H1 (cell line): ENCODE measurements around the gene CPPED1. TPM values are rescaled to one million over a fixed set of nuclear protein-coding genes. Genes with fewer than 3 reads are reported as not detected.

Source experiments
- CTCF ChIA-PET: fragments of 300-600 bp; sonication (Branson Sonifier 250); formaldehyde crosslinking; loops from one replicate; lab custom pipeline; 2021; ENCODE audit not compliant: partially characterized antibody; lab: Charles Lee
- POLR2A ChIA-PET: fragments of 300-600 bp; sonication (Branson Sonifier 250); formaldehyde crosslinking; loops from one replicate; lab custom pipeline; 2021; ENCODE audit warnings: inconsistent platforms; ENCODE audit not compliant: partially characterized antibody; lab: Charles Lee
- DNase-seq, 2 experiments: peaks; one replicate each; pipeline versions ENCODE4 v3.0.0 to v3.0.0-alpha.2; 2010 to 2022; ENCODE audit warnings: low spot score in 2 of 2, low read depth in 1 of 2, mixed read lengths in 1 of 2
- FAIRE-seq: peaks from 2 replicates; lab custom pipeline; 2011; peaks lifted over from hg19 to GRCh38; lab: Jason Lieb, UNC
- H2AFZ ChIP-seq: 2 replicates; pipeline ENCODE4 v1.8.1; 2012; ENCODE audit warnings: low read length, inconsistent platforms
- H2AK5ac ChIP-seq: 2 replicates; pipeline ENCODE4 v1.6.1; 2013; ENCODE audit warnings: low read depth, low read length
- H2BK120ac ChIP-seq: replicated peaks from 2 replicates; pipeline ENCODE3; 2013; ENCODE audit warnings: low read depth, low read length, inconsistent platforms
- H2BK12ac ChIP-seq: 2 replicates; pipeline ENCODE4 v1.6.1; 2013; ENCODE audit warnings: low read depth, low read length
- H2BK15ac ChIP-seq: 2 replicates; pipeline ENCODE4 v1.6.1; 2013; ENCODE audit warnings: low read length
- H2BK20ac ChIP-seq: 2 replicates; pipeline ENCODE4 v1.6.1; 2013; ENCODE audit warnings: low read length
- H2BK5ac ChIP-seq: 2 replicates; pipeline ENCODE4 v1.6.1; 2013; ENCODE audit warnings: low read depth, low read length
- H3K14ac ChIP-seq: 2 replicates; pipeline ENCODE4 v1.6.1; 2013; ENCODE audit warnings: inconsistent platforms; ENCODE audit not compliant: insufficient read length
- H3K18ac ChIP-seq: 2 replicates; pipeline ENCODE4 v1.6.1; 2013; ENCODE audit warnings: low read length; ENCODE audit errors: extremely low read depth
- H3K23ac ChIP-seq: 2 replicates; pipeline ENCODE4 v1.6.1; 2013; ENCODE audit warnings: inconsistent platforms; ENCODE audit not compliant: insufficient read length
- H3K23me2 ChIP-seq: 2 replicates; pipeline ENCODE4 v1.6.1; 2013; ENCODE audit warnings: low read depth, low read length
- H3K27ac ChIP-seq: 2 replicates; pipeline ENCODE4 v1.6.1; 2011; ENCODE audit warnings: low read depth, low read length, inconsistent platforms
- H3K27me3 ChIP-seq, 4 experiments: replicated peaks in 1 of 4; 1 replicate in 1 of 4; 2 replicates in 3 of 4; pipeline versions ENCODE4 v1.6.1 to v1.8.1; 2011 to 2013; ENCODE audit warnings: low read length in 3 of 4, mild to moderate bottlenecking in 3 of 4, inconsistent platforms in 2 of 4, mixed read lengths in 2 of 4, moderate library complexity in 1 of 4; ENCODE audit not compliant: control insufficient read depth in 3 of 4, insufficient read depth in 3 of 4; ENCODE audit errors: extremely low read depth in 1 of 4
- H3K36me3 ChIP-seq, 4 experiments: 2 replicates each; pipeline versions ENCODE4 v1.6.1 to v1.8.1; 2011 to 2013; ENCODE audit warnings: mild to moderate bottlenecking in 4 of 4, low read length in 3 of 4, moderate library complexity in 2 of 4, control low read depth in 1 of 4, inconsistent platforms in 1 of 4; ENCODE audit not compliant: insufficient read depth in 4 of 4, control insufficient read depth in 2 of 4
- H3K4ac ChIP-seq: replicated peaks from 2 replicates; pipeline ENCODE3; 2013; ENCODE audit warnings: low read length, low read depth, mixed read lengths, inconsistent platforms; ENCODE audit not compliant: insufficient read length
- H3K4me1 ChIP-seq, 4 experiments: replicated peaks in 1 of 4; 1 replicate in 1 of 4; 2 replicates in 3 of 4; pipeline versions ENCODE4 v1.6.1 to v1.8.1; 2011 to 2013; ENCODE audit warnings: low read length in 3 of 4, inconsistent platforms in 2 of 4, mixed read lengths in 1 of 4; ENCODE audit not compliant: insufficient read depth in 4 of 4, control insufficient read depth in 3 of 4
- H3K4me2 ChIP-seq, 2 experiments: 2 replicates each; pipeline versions ENCODE4 v1.6.1 to v1.8.1; 2011 to 2013; ENCODE audit warnings: low read depth in 2 of 2, low read length in 2 of 2, control low read depth in 1 of 2, inconsistent platforms in 1 of 2, mild to moderate bottlenecking in 1 of 2; ENCODE audit not compliant: insufficient read depth in 1 of 2
- H3K4me3 ChIP-seq, 4 experiments: fragments of 200-600, 300-600 bp in 1 of 4; sonication (generic), shearing (Covaris generic), sonication (Bioruptor Twin) in 1 of 4; 2 replicates each; pipeline versions ENCODE4 v1.5.1 to v1.8.1; 2011 to 2016; ENCODE audit warnings: low read length in 4 of 4, low read depth in 3 of 4, control low read depth in 2 of 4, inconsistent platforms in 2 of 4, mild to moderate bottlenecking in 2 of 4, mixed read lengths in 1 of 4, moderate library complexity in 1 of 4; ENCODE audit not compliant: insufficient read depth in 2 of 4; ENCODE audit errors: extremely low read depth in 1 of 4
- H3K56ac ChIP-seq: replicated peaks from 2 replicates; pipeline ENCODE3; 2013; ENCODE audit warnings: low read depth, mild to moderate bottlenecking, mixed read lengths, low read length, inconsistent platforms; ENCODE audit not compliant: insufficient read length
- H3K79me1 ChIP-seq: 2 replicates; pipeline ENCODE4 v1.6.1; 2013; ENCODE audit warnings: low read depth, low read length, control low read depth
- H3K79me2 ChIP-seq, 2 experiments: 2 replicates each; pipeline versions ENCODE4 v1.6.1 to v1.8.1; 2012 to 2013; ENCODE audit warnings: low read length in 2 of 2, mild to moderate bottlenecking in 2 of 2, inconsistent platforms in 1 of 2; ENCODE audit not compliant: insufficient read depth in 2 of 2, control insufficient read depth in 1 of 2
- H3K9ac ChIP-seq, 4 experiments: replicated peaks in 1 of 4; 1 replicate in 1 of 4; 2 replicates in 3 of 4; pipeline versions ENCODE4 v1.6.1 to v1.8.1; 2011 to 2013; ENCODE audit warnings: low read depth in 3 of 4, low read length in 3 of 4, control low read depth in 2 of 4, mild to moderate bottlenecking in 2 of 4, moderate library complexity in 2 of 4, inconsistent platforms in 1 of 4; ENCODE audit errors: extremely low read depth in 1 of 4
- H3K9me3 ChIP-seq, 2 experiments: 2 replicates each; pipeline versions ENCODE4 v1.6.1 to v1.8.1; 2012 to 2013; ENCODE audit warnings: mild to moderate bottlenecking in 2 of 2, moderate library complexity in 2 of 2, control low read depth in 1 of 2, inconsistent platforms in 1 of 2, low read depth in 1 of 2, low read length in 1 of 2, mixed read lengths in 1 of 2; ENCODE audit not compliant: insufficient read depth in 2 of 2
- H4K20me1 ChIP-seq, 2 experiments: replicated peaks in 1 of 2; 2 replicates each; pipeline versions ENCODE3 to v1.8.1; 2011 to 2013; ENCODE audit warnings: inconsistent platforms in 2 of 2, low read length in 2 of 2, mild to moderate bottlenecking in 1 of 2; ENCODE audit not compliant: insufficient read depth in 2 of 2, control insufficient read depth in 1 of 2
- H4K5ac ChIP-seq: 2 replicates; pipeline ENCODE4 v1.6.1; 2013; ENCODE audit warnings: low read length, low read depth, mixed read lengths, inconsistent platforms; ENCODE audit not compliant: insufficient read length
- H4K8ac ChIP-seq: 2 replicates; pipeline ENCODE4 v1.8.0; 2013; ENCODE audit warnings: mild to moderate bottlenecking, moderate library complexity, low read length, inconsistent platforms; ENCODE audit not compliant: insufficient read depth; ENCODE audit errors: extremely low read depth
- H4K91ac ChIP-seq: replicated peaks from 2 replicates; pipeline ENCODE3; 2013; ENCODE audit warnings: low read length, mixed read lengths, inconsistent platforms; ENCODE audit not compliant: insufficient read length
- PHF8 ChIP-seq: fragments of 200-600 bp; sonication (generic); conservative IDR thresholded peaks from 2 replicates; pipeline ENCODE4 v1.7.1; 2012; ENCODE audit warnings: low read depth, mild to moderate bottlenecking, inconsistent platforms, low read length, moderate library complexity
- RAD21 ChIP-seq, 2 experiments: IDR thresholded peaks in 1 of 2; conservative IDR thresholded peaks in 1 of 2; 2 replicates each; pipeline ENCODE4 v1.6.1; 2011; ENCODE audit warnings: low read depth in 2 of 2, low read length in 2 of 2, improper control_type of control experiment in 1 of 2, inconsistent platforms in 1 of 2, mild to moderate bottlenecking in 1 of 2, moderate library complexity in 1 of 2
- WGBS, 2 experiments: shearing (Covaris generic) in 1 of 2; methylation state at CpG; one replicate each; pipeline versions ENCODE4 v1.1.6 to v1.1.7; 2013 to 2015; ENCODE audit warnings: low lambda C conversion rate in 2 of 2, mixed read lengths in 2 of 2, inconsistent platforms in 1 of 2, low coverage in 1 of 2, missing lambda C conversion rate in 1 of 2; ENCODE audit not compliant: insufficient replicate concordance in 2 of 2, insufficient coverage in 1 of 2, insufficient read length in 1 of 2; ENCODE audit errors: extremely low coverage in 1 of 2, missing lambda C conversion rate in 1 of 2; 5-methylcytosine and 5-hydroxymethylcytosine counted together
- polyA plus RNA-seq, 7 experiments: library from polyadenylated mRNA; depleted of rRNA in 3 of 7; stranded (reverse) in 5 of 7; unstranded in 2 of 7; fragments of >200 nt in 5 of 7; fragments of 200-250 nt in 2 of 7; gene quantifications; 1 replicate in 5 of 7; 2 replicates in 1 of 7; 4 replicates in 1 of 7; pipeline versions ENCODE4 v1.2.1 to v1.2.3, GENCODE V29; 2011 to 2013; ENCODE audit warnings: missing spikeins in 2 of 7, mixed read lengths in 2 of 7
- total RNA-seq: library from RNA; stranded (reverse); fragmentation: NEBNext Ultra II Directional; extraction: Animal tissue kit (Norgen Biotek cat#: 25700); gene quantifications from 2 replicates; pipeline ENCODE4 v1.2.1, GENCODE V29; 2021

CPPED1 gene
- total and polyA plus RNA-seq, 2 of the 8 experiments (the other 6 are each of a cell fraction or from before 2014, with no cell fraction given), result 3.5 to 11.2 TPM

DNA sequence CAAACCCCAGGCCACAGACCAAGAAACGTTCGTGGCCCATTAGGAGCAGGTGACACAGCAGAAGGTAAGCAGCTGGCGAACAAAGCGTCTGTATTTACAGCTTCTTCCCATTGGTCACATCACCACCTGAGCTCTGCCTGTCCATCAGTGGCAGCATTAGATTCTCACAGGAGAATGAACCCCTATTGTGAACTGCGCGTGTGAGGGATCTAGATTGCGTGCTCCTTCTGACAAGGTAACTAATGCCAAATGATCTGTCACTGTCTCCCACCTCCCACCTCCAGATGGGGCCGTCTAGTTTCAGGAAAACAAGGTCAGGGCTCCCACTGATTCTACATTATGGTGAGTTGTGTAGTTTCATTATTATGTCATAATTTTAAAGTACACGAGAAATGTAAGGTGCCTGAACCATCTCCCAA lies 186.3 kb downstream of the CPPED1 start:
- no peak for FAIRE-seq
- WGBS, 2 experiments, result 85% methylated on average over 9 of the region's 9 CpGs; no CpG with 5 or more reads in 1 of the 2 experiments
- no peak overlapping the region for H2BK120ac ChIP-seq

More for the DNA sequence above, 186.3 kb downstream of the CPPED1 start:
- H4K8ac ChIP-seq, result no peak overlapping the region
- no peak overlapping the region for H3K18ac ChIP-seq
- no peak overlapping the region for H3K56ac ChIP-seq
- H3K79me1 ChIP-seq, result no peaks in the 10 kb centered on the region
- no peak overlapping the region for H3K4ac ChIP-seq
- H3K36me3 ChIP-seq, result no peaks in the 10 kb centered on the region; a peak in 1 of 8 replicates
- H3K79me2 ChIP-seq, result no peaks in the 10 kb centered on the region
- no peak overlapping the region for H4K91ac ChIP-seq
- H3K9me3 ChIP-seq, result no peaks in the 10 kb centered on the region
- no peaks in the 10 kb centered on the region for H3K23me2 ChIP-seq
- peaks cover 0 to 10% (median 4%) of the 10 kb centered on the region in 4 experiments; a peak in 4 of 7 replicates for H3K4me1 ChIP-seq
- CTCF ChIA-PET, result interaction anchor here (0.9 to 1.4 kb wide), 2 partner anchors 10 to 201 kb away, joined by 3 to 5 read pairs; no protein-coding TSS in a partner anchor
- H3K14ac ChIP-seq, result no peak overlapping the region
- POLR2A ChIA-PET, result no interaction called here
- H2BK15ac ChIP-seq, result no peak overlapping the region
- H2AFZ ChIP-seq, result no peak overlapping the region
- no peak overlapping the region for H3K4me3 ChIP-seq
- H3K9ac ChIP-seq, result no peak overlapping the region
- H2BK5ac ChIP-seq, result no peak overlapping the region
- no peak for DNase-seq
- H3K27ac ChIP-seq, result no peak overlapping the region
- no peaks in the 10 kb centered on the region for H4K20me1 ChIP-seq
- H3K27me3 ChIP-seq, result no peaks in the 10 kb centered on the region
- TF ChIP-seq RAD21 (IDR thresholded peaks at IDR 0.05 in 1 of 2, conservative IDR thresholded peaks at IDR 0.05 in 1 of 2; ENCODE audit: low read depth in 2 of 2, low read length in 2 of 2) (0 out of 4 replicates have a peak, but pooled peaks of 1 of the 2 experiments have one; percentile 16), PHF8 (no peak)
- no peak overlapping the region for H2BK20ac ChIP-seq
- H2AK5ac ChIP-seq, result no peak overlapping the region
- no peak overlapping the region for H3K4me2 ChIP-seq
- H2BK12ac ChIP-seq, result no peak overlapping the region
- H3K23ac ChIP-seq, result no peak overlapping the region
- H4K5ac ChIP-seq, result no peak overlapping the region
